CD4-positive, alpha-beta T cell treated with Interleukin-6 at 100 ng/mL for 8 hours (primary cell): ENCODE results near the gene RNF208.

Experiments used
- DNase-seq: peaks from one replicate; pipeline ENCODE4 v3.0.0-alpha.2; 2020; ENCODE audit warnings: mixed read lengths, low spot score

Gene RNF208

DNA sequence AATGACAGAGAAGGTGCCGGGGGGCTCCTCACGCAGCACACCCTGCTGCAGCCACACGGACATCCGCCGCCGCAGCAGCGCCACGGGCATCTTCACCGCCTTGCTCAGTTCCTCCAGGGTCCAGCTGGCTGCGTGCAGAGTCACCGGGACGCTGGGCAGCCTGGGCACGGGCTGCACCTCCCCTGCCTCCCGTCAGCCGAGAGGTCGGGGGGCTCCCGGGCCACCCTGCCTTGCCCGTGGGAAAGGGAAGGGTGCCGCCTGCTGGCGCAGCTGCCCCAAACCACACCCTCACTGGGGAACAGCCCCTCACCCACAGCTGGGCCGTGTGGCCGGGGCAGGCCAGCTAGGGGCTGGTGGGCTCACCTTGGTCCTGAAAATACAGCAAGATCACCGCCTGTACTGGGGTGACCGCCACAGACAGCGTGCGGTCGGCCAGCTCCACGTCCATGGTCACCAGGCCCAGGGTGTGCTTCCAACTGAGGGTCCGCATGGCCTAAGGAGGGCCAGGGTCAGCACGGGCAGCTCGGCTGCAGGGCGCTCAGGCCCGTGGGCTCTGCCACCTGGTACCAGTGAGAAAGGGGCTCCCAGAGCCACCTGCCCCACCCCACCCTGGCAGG, 46.6 kb downstream of the RNF208 start:
- no peak for DNase-seq

- no peak for DNase-seq
Observed at GRCh38 chr9:137174722-137175293, 47.2 kb downstream of the RNF208 start.

DNA sequence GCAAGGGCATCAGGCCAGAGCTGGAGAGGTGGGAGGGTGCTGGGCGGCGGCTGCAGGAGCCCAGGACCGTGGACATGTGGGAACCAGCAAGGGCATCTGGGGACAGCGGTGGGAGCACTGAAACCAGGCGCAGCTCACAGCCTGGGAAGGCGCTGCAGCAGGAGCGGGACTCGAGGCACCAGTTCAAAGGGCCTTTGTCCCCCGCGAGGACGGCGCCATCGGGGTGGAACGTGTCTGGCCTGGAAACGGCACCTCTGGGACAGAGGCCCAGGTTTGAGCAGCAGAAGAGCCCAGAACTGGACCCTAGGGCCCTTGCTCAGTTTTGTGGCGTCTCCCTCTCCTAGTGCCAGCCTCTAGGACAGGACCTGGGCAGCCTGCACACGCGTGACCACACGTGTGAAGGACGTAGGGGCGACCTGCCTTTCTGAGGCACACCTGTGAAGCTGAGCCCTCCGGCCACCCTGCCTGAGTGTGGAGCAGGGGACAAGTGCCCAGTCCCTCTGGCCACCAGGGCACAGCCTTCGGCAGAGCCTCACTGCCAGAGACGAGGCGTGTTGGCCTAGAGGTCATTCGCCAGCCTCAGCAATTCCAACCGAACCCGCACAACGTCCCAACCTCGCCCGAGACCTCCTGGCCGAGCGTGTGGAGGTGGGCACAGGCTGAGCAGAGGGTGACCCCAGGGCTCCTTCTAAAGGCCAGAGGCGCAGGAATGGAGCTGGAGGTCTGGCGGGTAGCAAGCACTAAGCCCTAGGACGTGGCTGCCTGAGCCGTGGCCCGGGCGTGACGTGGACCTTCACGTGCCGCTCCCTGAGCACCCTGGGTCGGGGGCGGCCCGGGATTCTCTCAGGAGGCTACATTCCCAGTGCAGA, 48.0 kb downstream of the RNF208 start:
- DNase-seq: no peak

DNA sequence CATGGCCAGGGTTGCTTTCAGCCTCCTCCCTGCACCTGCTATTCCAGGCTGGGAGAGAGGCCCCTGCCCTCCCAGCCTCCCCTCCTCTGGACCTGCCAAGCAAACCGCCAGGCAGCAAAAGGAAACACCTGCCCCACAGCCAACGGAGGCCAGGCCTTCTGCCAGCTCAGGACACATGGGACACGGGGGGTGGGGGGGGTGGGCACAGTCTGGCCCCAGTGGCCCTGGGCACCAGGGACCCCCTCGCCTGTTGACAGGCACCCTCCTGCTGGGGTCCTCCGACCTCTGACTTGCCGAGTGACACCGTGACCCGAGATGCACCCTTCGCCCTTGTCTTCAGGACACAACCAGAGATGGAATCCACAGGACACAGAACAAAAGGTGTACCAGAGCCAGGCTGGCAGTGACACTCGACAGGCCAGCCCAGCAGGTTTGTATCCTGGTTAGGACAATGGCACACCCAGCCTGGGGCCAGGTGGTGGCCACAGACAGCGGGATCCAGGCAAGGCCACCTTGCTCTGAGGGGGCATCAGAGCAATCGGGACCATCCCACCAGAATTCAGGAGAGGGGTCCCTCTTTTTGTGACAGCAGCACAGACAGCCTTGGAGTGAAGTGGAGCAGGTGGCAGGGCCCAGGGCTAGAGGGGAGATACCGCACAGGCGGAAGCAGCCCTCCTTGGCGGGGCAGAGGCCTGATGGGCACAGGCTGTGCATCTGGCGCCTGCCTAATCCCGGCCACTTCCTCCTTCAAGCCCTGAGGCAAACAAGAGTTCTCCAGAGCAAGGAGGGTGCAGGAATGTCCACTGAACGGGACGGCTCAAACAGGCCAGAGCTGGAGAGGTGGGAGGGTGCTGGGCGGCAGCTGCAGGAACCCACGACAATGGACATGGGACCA, 48.9 kb downstream of the RNF208 start:
- DNase-seq: no peak

GRCh38 chr9:137171149-137171900, 50.7 kb downstream of the RNF208 start:
- no peak for DNase-seq

- DNase-seq: no peak
Observed at GRCh38 chr9:137170486-137171148, 51.4 kb downstream of the RNF208 start.
